GM18505 (cell line): ENCODE measurements around the gene ASB8.
"Not testable (repeated sequence)": the region's sequence is repeated elsewhere in the genome, so short reads cannot be mapped to it uniquely, and the experiment has no call there.

ENCODE experiments used
- ATAC-seq: cut with Tn5 transposase; IDR thresholded peaks from one replicate; pipeline ENCODE4 v1.9.1; 2021; ENCODE audit not compliant: unreplicated experiment
- POLR2A ChIP-seq: IDR thresholded peaks from 4 replicates; pipeline ENCODE4 v1.6.1; 2011; ENCODE audit warnings: borderline replicate concordance; ENCODE audit not compliant: insufficient read depth, insufficient read length; ENCODE audit errors: extremely low read depth

The ASB8 gene

DNA sequence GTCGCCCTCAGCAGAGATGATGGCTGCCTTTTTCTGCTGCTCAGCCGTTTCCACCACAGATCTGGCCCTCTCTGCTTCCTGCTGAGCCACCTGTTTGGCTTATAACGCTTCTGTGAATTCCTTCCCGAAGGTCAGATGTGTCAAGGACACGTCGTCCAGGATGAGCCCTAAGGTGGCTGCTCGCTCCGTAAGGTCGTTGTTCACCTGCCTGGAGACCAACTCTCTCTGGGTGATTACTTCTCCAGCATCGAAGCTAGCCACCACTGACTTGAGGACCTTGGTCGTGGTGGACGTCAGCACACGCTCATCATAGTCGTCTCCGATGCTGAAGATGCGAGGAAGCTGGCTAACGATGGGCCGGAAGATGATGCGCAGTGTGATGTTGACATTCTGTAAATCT is 11.7 kb upstream of the ASB8 start:
- no peak for TF ChIP-seq POLR2A
- ATAC-seq: no peak

DNA sequence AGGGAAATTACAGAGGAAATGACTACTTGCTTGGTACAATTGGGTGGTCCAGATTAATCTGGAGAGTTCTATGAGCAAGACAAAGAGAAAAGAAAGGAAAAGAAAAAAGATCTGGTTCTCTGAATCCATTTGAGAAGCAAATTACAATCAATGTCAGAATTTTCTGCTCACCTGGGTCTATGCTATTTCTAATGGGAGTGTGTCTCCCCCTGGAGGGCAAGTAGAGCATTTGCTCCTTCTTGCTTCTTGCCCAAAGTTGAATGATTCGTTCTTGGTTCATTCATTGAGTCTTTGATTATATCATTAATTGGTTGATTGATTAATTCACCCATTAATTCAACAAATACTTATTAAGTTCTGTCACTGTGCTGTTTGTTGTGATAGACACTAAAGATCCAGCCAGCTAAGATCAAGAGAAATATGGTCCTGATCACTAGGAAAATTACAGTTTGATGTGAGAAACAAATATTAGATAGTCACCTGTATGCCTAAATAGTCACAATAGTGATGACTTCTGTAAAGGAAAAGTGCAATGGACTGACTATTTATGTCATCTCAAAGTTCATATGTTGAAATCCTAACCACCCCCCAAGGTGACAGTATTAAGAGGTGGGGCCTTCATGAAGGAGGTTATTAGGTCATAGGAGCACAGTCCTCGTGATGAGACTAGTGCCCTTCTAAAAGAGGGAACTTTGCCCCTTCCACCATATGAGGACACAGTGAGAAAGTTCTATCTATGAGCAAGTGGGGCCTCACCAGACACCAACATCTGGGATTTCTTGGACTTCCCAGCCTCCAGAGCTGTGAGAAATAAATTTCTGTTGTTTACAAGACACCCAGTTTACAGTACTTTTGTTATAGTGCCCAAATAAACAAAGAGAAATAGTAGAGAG is 8.0 kb upstream of the ASB8 start:
- TF ChIP-seq POLR2A: no peak
- ATAC-seq: no peak

DNA sequence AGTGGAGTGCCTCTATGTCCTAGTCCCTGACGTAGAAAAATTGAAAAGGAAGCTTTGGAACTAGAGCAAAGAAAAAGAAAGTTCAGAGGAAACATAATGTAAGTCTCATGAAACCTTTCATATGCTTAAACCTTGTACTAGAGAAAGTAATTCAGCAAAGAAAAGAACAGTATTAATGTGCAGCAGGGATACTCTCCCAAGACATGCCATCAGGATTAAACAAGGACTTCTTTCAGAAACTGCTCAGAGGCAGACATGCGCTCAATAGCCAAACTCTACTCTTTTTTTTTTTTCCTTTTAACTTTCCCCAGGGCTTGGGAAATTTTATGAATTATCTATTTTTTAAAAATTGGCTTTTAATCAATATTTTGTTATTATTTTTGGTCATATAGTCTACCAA is 7.1 kb upstream of the ASB8 start:
- TF ChIP-seq POLR2A: no peak
- ATAC-seq: no peak

DNA sequence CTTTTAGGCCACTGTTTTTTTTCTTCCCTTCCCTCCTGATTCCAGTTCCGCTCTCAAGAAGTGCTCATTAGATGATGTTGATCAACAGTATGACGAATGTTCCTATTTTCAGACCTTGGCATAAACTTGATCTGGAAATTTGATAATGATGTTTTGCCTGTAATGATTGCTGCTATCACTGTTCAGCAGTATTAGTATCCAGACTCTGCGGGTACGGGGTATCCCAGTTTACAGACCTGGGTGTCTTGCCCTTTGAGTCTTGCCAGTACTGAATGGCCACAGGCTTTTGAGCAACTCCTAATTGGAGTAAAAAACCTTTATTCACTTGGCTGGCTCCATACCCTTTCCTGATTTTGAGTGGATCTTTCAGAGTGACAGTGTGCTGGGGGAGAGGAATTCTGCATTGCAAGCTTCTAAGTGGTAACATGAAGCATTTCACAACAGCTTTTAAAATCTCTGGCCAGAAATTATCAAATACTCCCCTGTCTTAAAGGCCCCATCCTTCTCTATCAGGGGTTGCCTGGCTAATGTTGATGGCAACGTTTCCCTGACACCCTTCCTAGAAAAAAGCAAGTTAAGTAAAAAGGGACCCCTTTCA is 5.9 kb upstream of the ASB8 start:
- no peak for TF ChIP-seq POLR2A
- ATAC-seq: no peak

DNA sequence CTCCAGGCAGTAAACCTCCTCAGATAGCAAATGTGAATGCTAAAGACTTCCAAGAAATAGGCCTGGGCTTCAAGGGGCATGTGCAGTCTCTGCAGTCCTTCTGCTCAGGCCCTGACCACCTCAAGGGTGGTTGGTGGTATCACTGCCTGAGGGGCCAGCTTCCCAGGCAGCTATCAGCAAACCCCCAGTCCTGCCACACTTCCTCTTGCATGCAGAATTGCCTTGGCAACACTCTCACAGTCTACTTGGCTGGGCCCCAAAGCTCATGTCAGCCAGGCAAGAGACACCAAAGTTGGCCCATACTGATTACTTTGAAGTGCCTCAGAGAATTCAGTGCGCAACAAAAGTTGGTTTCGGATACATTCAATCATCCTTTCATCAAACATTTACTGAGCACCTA is 3.5 kb upstream of the ASB8 start:
- ATAC-seq: no peak
- no peak for TF ChIP-seq POLR2A

GRCh38 chr12:48160046-48160445 is 2.7 kb upstream of the ASB8 start:
- TF ChIP-seq POLR2A: no peak
- no peak for ATAC-seq

- TF ChIP-seq POLR2A: no peak
These were observed 615 bp upstream of the ASB8 start for GRCh38 chr12:48157889-48158370.

DNA sequence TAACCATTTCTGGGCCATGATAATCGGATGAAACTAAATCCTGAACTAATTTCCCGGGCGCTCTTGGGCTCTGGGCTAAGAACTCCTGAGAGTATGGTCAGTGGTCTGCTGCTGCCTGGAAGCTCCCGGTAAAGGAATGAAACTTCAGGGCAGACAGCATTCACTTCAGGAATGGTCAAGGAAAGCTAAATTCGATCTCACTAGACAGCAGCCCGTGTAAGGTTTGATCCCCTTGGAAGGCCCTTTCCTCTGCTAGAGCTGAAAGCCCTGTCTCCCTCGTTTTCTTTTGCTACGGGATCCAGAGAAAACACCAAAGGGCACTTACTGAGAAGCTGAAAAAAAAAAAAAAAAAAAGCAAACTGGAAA is 680 bp downstream of the ASB8 start:
- no peak for TF ChIP-seq POLR2A

More at GRCh38 chr12:48157889-48158370, 615 bp upstream of the ASB8 start:
- no peak for ATAC-seq

GRCh38 chr12:48155786-48156185 is 1.5 kb downstream of the ASB8 start:
- ATAC-seq: not testable (repeated sequence)

More for the DNA sequence above, 680 bp downstream of the ASB8 start:
- no peak for ATAC-seq

- ATAC-seq: no peak
- TF ChIP-seq POLR2A: no peak
These were observed 6.1 kb downstream of the ASB8 start for GRCh38 chr12:48151103-48151771.

DNA sequence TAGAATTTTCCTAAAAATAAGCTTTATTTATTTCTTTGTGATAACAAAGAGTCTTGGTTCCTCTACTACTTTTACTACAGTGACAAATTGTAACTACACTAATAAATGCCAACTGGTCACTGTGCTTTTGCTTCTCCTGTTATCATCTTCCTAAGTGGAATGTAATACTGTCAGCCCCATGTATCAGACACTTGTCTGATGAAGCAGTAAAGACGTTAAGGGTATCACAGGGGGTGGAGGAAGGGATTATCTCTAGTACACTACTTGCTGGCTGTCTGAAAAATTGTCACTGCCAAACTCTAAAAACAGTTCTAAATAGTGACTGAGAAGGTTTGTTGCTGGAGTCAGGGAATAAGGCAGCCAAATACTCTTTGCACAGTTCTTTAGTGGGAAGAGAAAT is 11.3 kb downstream of the ASB8 start:
- ATAC-seq: no peak
- no peak for TF ChIP-seq POLR2A

GRCh38 chr12:48143898-48144297 is 13.4 kb downstream of the ASB8 start:
- no peak for TF ChIP-seq POLR2A

DNA sequence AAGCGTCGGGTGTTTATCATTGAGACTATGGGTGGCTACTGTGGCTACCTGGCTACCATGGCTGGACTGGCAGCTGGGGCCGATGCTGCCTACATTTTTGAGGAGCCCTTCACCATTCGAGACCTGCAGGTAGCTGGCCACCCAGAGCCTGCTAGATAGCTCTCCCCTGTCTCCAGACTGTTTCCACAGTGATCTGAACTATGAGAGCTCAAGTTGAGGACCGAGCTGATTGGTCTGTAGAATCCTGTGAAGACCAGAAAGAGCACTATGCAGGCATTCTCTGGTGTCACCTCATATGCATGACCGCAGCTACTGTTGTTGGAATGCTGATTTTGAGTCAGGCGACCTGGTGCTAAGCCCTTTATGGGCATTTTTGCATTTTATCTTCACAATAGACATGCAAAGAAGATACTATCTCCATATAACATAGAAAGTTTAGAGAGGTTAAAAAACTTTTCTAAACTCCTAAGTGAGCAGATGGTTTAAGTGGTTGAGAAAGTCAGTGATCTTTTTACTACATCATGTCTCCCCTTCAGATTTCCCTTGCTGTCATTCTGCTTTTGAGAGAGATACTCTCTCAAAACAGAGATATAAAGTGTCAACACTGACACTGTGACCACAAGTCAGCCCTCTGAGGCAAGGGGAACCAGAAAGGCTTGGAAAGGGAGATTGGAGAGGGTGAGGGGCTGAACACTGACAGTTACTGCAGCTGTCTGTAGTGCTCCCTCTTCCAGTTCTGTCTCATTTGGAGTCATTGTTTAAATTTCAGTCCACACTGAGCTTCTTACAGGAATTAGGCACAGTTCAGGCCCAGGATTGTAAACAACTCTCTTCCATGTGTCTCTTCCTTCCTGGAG is 14.3 kb downstream of the ASB8 start:
- no peak for ATAC-seq
- TF ChIP-seq POLR2A: no peak

More at GRCh38 chr12:48143898-48144297, 13.4 kb downstream of the ASB8 start:
- ATAC-seq: no peak
